ENCODE measurements around the gene SYT1. TPM values are rescaled to one million over a fixed set of nuclear protein-coding genes. Genes with fewer than 3 reads are reported as not detected.
A peak's percentile ranks its signal among the peaks of the same experiment; 100 is the strongest.

Gene SYT1
- total and polyA plus RNA-seq, 2 of the 8 experiments (the other 6 are each of a cell fraction or from before 2014, with no cell fraction given) = 11.0 to 34.6 TPM

- Histone ChIP-seq H2BK12ac (ENCODE audit: low read depth, low read length) (peak overlapping the region; percentile 42), H3K27ac (ENCODE audit: low read depth, low read length) (no peak overlapping the region), H3K56ac (replicated peaks; ENCODE audit: insufficient read length, low read depth, low read length) (no peak overlapping the region), H3K23me2 (ENCODE audit: low read depth, low read length) (no peaks in the 10 kb centered on the region), H4K91ac (replicated peaks; ENCODE audit: insufficient read length, low read length) (no peak overlapping the region), H4K20me1 (replicated peaks in 1 of 2; ENCODE audit: control insufficient read depth in 1 of 2, insufficient read depth in 2 of 2, low read length in 2 of 2) (no peaks in the 10 kb centered on the region), H3K27me3 (replicated peaks in 1 of 4; ENCODE audit: control insufficient read depth in 3 of 4, extremely low read depth in 1 of 4, insufficient read depth in 3 of 4, low read length in 3 of 4) (no peaks in the 10 kb centered on the region), H4K5ac (ENCODE audit: insufficient read length, low read depth, low read length) (no peak overlapping the region), H3K23ac (ENCODE audit: insufficient read length) (no peak overlapping the region), H3K4me3 (ENCODE audit: extremely low read depth in 1 of 4, insufficient read depth in 2 of 4, low read depth in 3 of 4, low read length in 4 of 4) (no peak overlapping the region), H2AFZ (ENCODE audit: low read length) (no peak overlapping the region; the same call in 1 of the 2 replicates), H3K79me2 (ENCODE audit: control insufficient read depth in 1 of 2, insufficient read depth in 2 of 2, low read length in 2 of 2) (no peaks in the 10 kb centered on the region), H2BK120ac (replicated peaks; ENCODE audit: low read depth, low read length) (no peak overlapping the region), H2BK20ac (ENCODE audit: low read length) (no peak overlapping the region), H3K9ac (replicated peaks in 1 of 4; ENCODE audit: extremely low read depth in 1 of 4, low read depth in 3 of 4, low read length in 3 of 4) (no peak overlapping the region), H2BK15ac (ENCODE audit: low read length) (no peak overlapping the region), H3K79me1 (ENCODE audit: low read depth, low read length) (no peaks in the 10 kb centered on the region), H4K8ac (ENCODE audit: extremely low read depth, insufficient read depth, low read length) (no peak overlapping the region), H3K4me2 (ENCODE audit: insufficient read depth in 1 of 2, low read depth in 2 of 2, low read length in 2 of 2) (no peak overlapping the region), H3K18ac (ENCODE audit: extremely low read depth, low read length) (no peak overlapping the region), H3K36me3 (ENCODE audit: control insufficient read depth in 2 of 4, insufficient read depth in 4 of 4, low read length in 3 of 4) (no peaks in the 10 kb centered on the region), H3K9me3 (ENCODE audit: insufficient read depth in 2 of 2, low read depth in 1 of 2, low read length in 1 of 2) (no peaks in the 10 kb centered on the region), H3K14ac (ENCODE audit: insufficient read length) (no peak overlapping the region), H2AK5ac (ENCODE audit: low read depth, low read length) (no peak overlapping the region), H3K4me1 (replicated peaks in 1 of 4; ENCODE audit: control insufficient read depth in 3 of 4, insufficient read depth in 4 of 4, low read length in 3 of 4) (peaks cover 0 to 2% (median 0%) of the 10 kb centered on the region in 4 experiments; a peak in 1 of 7 replicates), H3K4ac (replicated peaks; ENCODE audit: insufficient read length, low read depth, low read length) (no peak overlapping the region), H2BK5ac (ENCODE audit: low read depth, low read length) (no peak overlapping the region)
- POLR2A ChIA-PET (ENCODE audit: partially characterized antibody) = interaction anchor here (2.1 kb wide), 1 partner anchor 29 kb away, joined by 6 read pairs; the partner anchor contains the start of gene SYT1
- FAIRE-seq (no peak), DNase-seq (ENCODE audit: low read depth in 1 of 2, low spot score in 2 of 2) (no peak)
- WGBS, 2 experiments (ENCODE audit: extremely low coverage in 1 of 2, insufficient coverage in 1 of 2, insufficient read length in 1 of 2, insufficient replicate concordance in 2 of 2, low coverage in 1 of 2, low lambda C conversion rate in 2 of 2, missing lambda C conversion rate in 1 of 2) = 86% methylated on average over 6 of the region's 6 CpGs; no CpG with 5 or more reads in 1 of the 2 experiments
- CTCF ChIA-PET (ENCODE audit: partially characterized antibody) = no interaction called here
- no peak for TF ChIP-seq TBP (IDR thresholded peaks at IDR 0.05; ENCODE audit: low read depth, low read length)
- TF ChIP-seq CTBP2 (IDR thresholded peaks at IDR 0.05; ENCODE audit: borderline replicate concordance, insufficient read depth, insufficient read length, low read length) = no peak
- no peak for TF ChIP-seq EGR1 (IDR thresholded peaks at IDR 0.05; ENCODE audit: borderline replicate concordance, low read depth, low read length)
- no peak for TF ChIP-seq RBBP5 (IDR thresholded peaks at IDR 0.05; ENCODE audit: borderline replicate concordance, low read depth, low read length)
- TF ChIP-seq NANOG (IDR thresholded peaks at IDR 0.05; ENCODE audit: insufficient read depth, low read depth, low read length, poor library complexity, severe bottlenecking) = no peak
- TF ChIP-seq SIN3A (conservative IDR thresholded peaks at IDR 0.05 in 1 of 2, IDR thresholded peaks at IDR 0.05 in 1 of 2; ENCODE audit: low read depth in 1 of 2, low read length in 2 of 2) = no peak
- TF ChIP-seq ZNF274 (IDR thresholded peaks at IDR 0.05; ENCODE audit: borderline replicate concordance, extremely low read depth, low read length) = no peak
- TF ChIP-seq CREB1 (IDR thresholded peaks at IDR 0.05) = no peak
- no peak for TF ChIP-seq EZH2 (IDR thresholded peaks at IDR 0.05; ENCODE audit: low read depth, low read length, severe bottlenecking)
- no peak for TF ChIP-seq EP300 (IDR thresholded peaks at IDR 0.05; ENCODE audit: borderline replicate concordance in 1 of 2, low read depth in 2 of 2, low read length in 2 of 2)
- no peak for TF ChIP-seq RXRA (IDR thresholded peaks at IDR 0.05; ENCODE audit: insufficient read depth, low read depth, low read length)
- TF ChIP-seq KDM1A (IDR thresholded peaks at IDR 0.05; ENCODE audit: borderline replicate concordance, low read length) = no peak
Measured at GRCh38 chr12:78835493-78835892, 29.1 kb upstream of the SYT1 start.

Data from H1 (cell line).